Muscle layer of colon (tissue), 2 donors: ENCODE data around the gene SPATA20.

Experiments
- H3K27ac ChIP-seq: one replicate; pipeline ENCODE4 v1.7.0; 2013; ENCODE audit warnings: low read depth, mild to moderate bottlenecking, low read length, moderate library complexity
- H3K27me3 ChIP-seq, 2 donors: one replicate each; pipeline ENCODE4 v1.7.0; 2013; ENCODE audit warnings: low read length in 2 of 2, mild to moderate bottlenecking in 2 of 2; ENCODE audit not compliant: insufficient read depth in 2 of 2, control insufficient read depth in 1 of 2
- H3K36me3 ChIP-seq: one replicate; pipeline ENCODE4 v1.7.0; 2013; ENCODE audit warnings: mild to moderate bottlenecking, low read length; ENCODE audit not compliant: insufficient read depth
- H3K4me1 ChIP-seq: one replicate; pipeline ENCODE4 v1.7.0; 2013; ENCODE audit warnings: mild to moderate bottlenecking, low read length; ENCODE audit not compliant: insufficient read depth
- H3K4me3 ChIP-seq, 2 donors: one replicate each; pipeline ENCODE4 v1.7.0; 2013; ENCODE audit warnings: low read length in 2 of 2, low read depth in 1 of 2, mild to moderate bottlenecking in 1 of 2, moderate library complexity in 1 of 2
- H3K9ac ChIP-seq: one replicate; pipeline ENCODE4 v1.7.0; 2013; ENCODE audit warnings: low read length
- H3K9me3 ChIP-seq: one replicate; pipeline ENCODE4 v1.7.0; 2013; ENCODE audit warnings: mild to moderate bottlenecking, low read length
- donor health status: abdominal sarcoma.
- donor health status: Adenocarcinoma of cecum.

Gene SPATA20

GRCh38 chr17:50542795-50543774, 3.9 kb upstream of the SPATA20 start:
- Histone ChIP-seq H3K4me1 (peaks cover 29% of the 10 kb centered on the region), H3K9me3 (no peaks in the 10 kb centered on the region), H3K36me3 (no peaks in the 10 kb centered on the region), H3K27me3 (no peaks in the 10 kb centered on the region), H3K4me3 (peak overlapping the region in 1 of 2 donors; percentile 81), H3K27ac (no peak overlapping the region), H3K9ac (peak overlapping the region; percentile 44)

DNA sequence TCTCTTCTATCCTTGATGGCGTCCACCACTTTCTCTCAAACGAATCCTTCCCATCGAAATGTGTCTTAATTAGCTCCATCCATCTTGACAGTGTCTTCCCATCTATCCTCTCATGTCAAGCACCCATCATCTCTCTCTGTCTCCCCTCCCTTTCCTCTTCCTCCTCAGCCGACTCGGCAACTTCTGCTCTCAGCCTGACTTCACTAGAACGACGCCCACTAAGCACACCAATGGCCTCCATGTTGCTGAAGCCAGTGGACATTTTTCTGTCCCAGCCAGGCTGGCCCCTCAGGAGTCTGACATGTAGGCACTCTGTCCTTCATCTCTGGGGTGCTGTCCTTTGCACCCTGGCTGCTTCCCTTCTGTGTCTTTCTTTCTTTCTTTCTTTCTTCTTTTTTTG, 2.5 kb upstream of the SPATA20 start:
- peaks cover 29% of the 10 kb centered on the region for H3K4me1 ChIP-seq
- H3K9me3 ChIP-seq, result no peaks in the 10 kb centered on the region
- no peaks in the 10 kb centered on the region for H3K27me3 ChIP-seq
- H3K9ac ChIP-seq, result no peak overlapping the region
- H3K36me3 ChIP-seq, result peaks cover 3% of the 10 kb centered on the region
- no peak overlapping the region for H3K27ac ChIP-seq
- no peak overlapping the region for H3K4me3 ChIP-seq

DNA sequence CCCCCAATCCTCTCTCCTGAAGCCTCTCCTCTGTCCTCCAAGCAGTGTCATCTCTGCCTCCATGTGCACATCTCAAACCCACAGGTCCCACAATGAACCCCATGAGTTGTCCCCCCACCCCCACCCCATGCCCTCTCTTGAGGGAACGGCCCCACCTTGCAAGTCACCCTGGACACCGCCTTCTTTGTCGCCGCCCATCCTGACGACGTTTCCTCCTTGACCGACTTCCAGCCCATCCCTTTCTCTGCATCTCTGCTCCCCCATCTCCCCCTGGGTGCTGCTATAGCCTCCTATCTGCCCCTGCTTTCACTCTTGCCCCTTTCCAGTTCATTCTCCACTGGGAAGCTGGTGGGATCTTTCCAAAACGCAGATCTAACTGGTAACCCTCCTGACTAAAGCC, 1.7 kb upstream of the SPATA20 start:
- peaks cover 11% of the 10 kb centered on the region for H3K36me3 ChIP-seq
- no peaks in the 10 kb centered on the region for H3K27me3 ChIP-seq
- H3K4me3 ChIP-seq, result no peak overlapping the region
- no peaks in the 10 kb centered on the region for H3K9me3 ChIP-seq
- H3K27ac ChIP-seq, result no peak overlapping the region
- H3K9ac ChIP-seq, result no peak overlapping the region
- H3K4me1 ChIP-seq, result peaks cover 29% of the 10 kb centered on the region

DNA sequence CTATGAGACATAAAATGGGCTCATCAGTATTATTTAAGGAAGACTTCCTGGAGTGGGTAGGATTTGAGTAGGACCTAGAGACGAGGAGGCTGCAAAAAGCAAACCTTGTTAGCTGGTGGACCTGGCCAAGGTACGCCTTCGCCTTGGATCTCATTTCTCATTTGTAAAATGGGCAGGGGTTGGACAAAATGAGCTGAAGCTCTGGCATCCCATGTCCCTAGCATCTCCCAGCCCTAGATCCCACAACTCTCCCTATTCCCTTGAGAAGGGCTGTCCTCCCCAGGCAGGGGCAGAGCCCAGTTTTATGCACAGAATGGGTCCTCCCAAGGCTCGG, 306 bp upstream of the SPATA20 start:
- Histone ChIP-seq H3K9ac (no peak overlapping the region), H3K9me3 (no peaks in the 10 kb centered on the region), H3K36me3 (peaks cover 11% of the 10 kb centered on the region), H3K27ac (no peak overlapping the region), H3K4me3 (peak overlapping the region; percentile 38 to 87), H3K27me3 (no peaks in the 10 kb centered on the region), H3K4me1 (peaks cover 29% of the 10 kb centered on the region)

GRCh38 chr17:50547736-50548083, 736 bp downstream of the SPATA20 start:
- peaks cover 23% of the 10 kb centered on the region for H3K4me1 ChIP-seq
- peak overlapping the region in 1 of 2 donors; percentile 87 for H3K4me3 ChIP-seq
- H3K9me3 ChIP-seq, result no peaks in the 10 kb centered on the region
- peaks cover 11% of the 10 kb centered on the region for H3K36me3 ChIP-seq
- H3K27me3 ChIP-seq, result no peaks in the 10 kb centered on the region
- peak overlapping the region; percentile 92 for H3K9ac ChIP-seq
- H3K27ac ChIP-seq, result peak overlapping the region; percentile 7

DNA sequence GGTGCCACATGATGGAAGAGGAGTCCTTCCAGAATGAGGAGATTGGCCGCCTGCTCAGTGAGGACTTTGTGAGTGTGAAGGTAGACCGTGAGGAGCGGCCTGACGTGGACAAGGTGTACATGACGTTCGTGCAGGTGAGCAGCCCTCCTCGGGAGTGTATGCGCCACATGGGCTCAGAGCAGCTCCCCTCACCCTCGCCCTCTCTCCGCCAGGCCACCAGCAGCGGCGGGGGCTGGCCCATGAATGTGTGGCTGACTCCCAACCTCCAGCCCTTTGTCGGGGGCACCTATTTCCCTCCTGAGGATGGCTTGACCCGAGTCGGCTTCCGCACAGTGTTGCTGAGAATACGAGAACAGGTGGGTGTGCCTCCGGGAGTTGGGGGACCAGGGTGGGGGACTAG, 1.9 kb downstream of the SPATA20 start:
- no peaks in the 10 kb centered on the region for H3K9me3 ChIP-seq
- H3K4me1 ChIP-seq, result peaks cover 20% of the 10 kb centered on the region
- no peak overlapping the region for H3K27ac ChIP-seq
- H3K36me3 ChIP-seq, result peaks cover 11% of the 10 kb centered on the region
- H3K9ac ChIP-seq, result no peak overlapping the region
- H3K4me3 ChIP-seq, result no peak overlapping the region
- no peaks in the 10 kb centered on the region for H3K27me3 ChIP-seq

DNA sequence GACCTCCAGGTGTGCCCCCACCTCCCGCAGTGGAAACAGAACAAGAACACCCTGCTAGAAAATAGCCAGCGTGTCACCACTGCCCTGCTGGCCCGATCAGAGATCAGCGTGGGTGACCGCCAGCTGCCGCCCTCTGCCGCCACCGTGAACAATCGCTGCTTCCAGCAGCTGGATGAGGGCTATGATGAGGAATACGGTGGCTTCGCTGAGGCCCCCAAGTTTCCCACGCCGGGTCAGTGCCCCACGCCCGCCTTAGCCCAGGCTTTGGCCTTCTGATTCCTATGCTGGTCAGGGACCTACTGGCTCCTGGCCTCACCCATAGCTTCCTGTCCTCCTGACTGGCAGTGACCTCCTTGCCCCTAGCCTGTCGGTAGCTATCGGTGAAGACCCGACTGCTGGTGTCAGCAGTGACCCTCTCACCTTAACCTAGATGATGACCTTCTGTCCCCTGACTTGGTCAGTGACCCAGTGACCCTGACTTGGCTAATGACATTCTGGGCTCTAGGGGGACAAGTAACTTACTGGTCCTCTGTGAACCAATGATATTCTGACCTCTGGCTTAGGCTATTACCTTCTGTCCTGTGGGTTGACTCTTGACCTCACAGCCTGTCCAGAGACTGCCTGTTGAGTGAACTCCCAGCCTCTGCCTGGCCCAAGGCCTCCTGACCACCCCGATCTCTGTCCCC, 2.4 kb downstream of the SPATA20 start:
- H3K36me3 ChIP-seq, result peaks cover 11% of the 10 kb centered on the region
- peaks cover 20% of the 10 kb centered on the region for H3K4me1 ChIP-seq
- H3K4me3 ChIP-seq, result no peak overlapping the region
- H3K9me3 ChIP-seq, result no peaks in the 10 kb centered on the region
- H3K27me3 ChIP-seq, result peaks cover 0 to 4% of the 10 kb centered on the region in 2 donors
- H3K9ac ChIP-seq, result no peak overlapping the region
- H3K27ac ChIP-seq, result no peak overlapping the region

DNA sequence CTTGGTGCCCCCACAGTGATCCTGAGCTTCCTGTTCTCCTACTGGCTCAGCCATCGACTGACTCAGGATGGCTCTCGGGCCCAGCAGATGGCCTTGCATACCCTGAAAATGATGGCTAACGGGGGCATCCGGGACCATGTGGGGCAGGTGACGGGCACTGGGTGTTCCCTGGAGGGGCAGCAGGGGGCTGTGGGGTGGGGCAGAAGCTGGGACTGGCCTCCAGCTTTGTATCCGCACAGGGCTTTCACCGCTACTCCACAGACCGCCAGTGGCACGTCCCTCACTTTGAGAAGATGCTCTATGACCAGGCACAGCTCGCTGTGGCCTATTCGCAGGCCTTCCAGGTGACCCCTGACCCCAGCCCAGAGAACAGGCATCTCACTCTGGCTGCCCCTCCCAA, 3.0 kb downstream of the SPATA20 start:
- Histone ChIP-seq H3K27ac (no peak overlapping the region), H3K27me3 (peaks cover 0 to 4% of the 10 kb centered on the region in 2 donors), H3K9ac (no peak overlapping the region), H3K4me1 (peaks cover 20% of the 10 kb centered on the region), H3K4me3 (no peak overlapping the region), H3K36me3 (peaks cover 16% of the 10 kb centered on the region), H3K9me3 (no peaks in the 10 kb centered on the region)

- peaks cover 0 to 4% of the 10 kb centered on the region in 2 donors for H3K27me3 ChIP-seq
- no peak overlapping the region for H3K27ac ChIP-seq
- H3K36me3 ChIP-seq, result peaks cover 25% of the 10 kb centered on the region
- H3K4me3 ChIP-seq, result no peak overlapping the region
- peaks cover 20% of the 10 kb centered on the region for H3K4me1 ChIP-seq
- no peaks in the 10 kb centered on the region for H3K9me3 ChIP-seq
- H3K9ac ChIP-seq, result no peak overlapping the region
Observed at GRCh38 chr17:50550661-50551432, 3.9 kb downstream of the SPATA20 start.

DNA sequence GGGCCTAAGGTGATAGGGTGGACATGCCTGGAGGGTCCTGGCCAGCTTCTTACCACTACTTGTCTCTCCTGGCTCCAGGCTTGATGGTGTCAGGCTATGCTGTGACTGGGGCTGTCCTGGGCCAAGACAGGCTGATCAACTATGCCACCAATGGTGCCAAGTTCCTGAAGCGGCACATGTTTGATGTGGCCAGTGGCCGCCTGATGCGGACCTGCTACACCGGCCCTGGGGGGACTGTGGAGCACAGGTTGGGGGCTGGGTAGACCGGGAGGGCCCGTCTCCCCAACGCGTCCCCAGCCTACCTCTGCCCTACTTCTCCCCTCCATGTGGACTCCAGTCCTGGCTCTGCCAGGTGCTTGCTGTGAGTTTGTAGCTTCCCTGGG, 4.5 kb downstream of the SPATA20 start:
- Histone ChIP-seq H3K4me1 (peaks cover 19% of the 10 kb centered on the region), H3K9me3 (no peaks in the 10 kb centered on the region), H3K27ac (no peak overlapping the region), H3K4me3 (no peak overlapping the region), H3K27me3 (peaks cover 0 to 7% of the 10 kb centered on the region in 2 donors), H3K36me3 (peaks cover 25% of the 10 kb centered on the region), H3K9ac (no peak overlapping the region)

DNA sequence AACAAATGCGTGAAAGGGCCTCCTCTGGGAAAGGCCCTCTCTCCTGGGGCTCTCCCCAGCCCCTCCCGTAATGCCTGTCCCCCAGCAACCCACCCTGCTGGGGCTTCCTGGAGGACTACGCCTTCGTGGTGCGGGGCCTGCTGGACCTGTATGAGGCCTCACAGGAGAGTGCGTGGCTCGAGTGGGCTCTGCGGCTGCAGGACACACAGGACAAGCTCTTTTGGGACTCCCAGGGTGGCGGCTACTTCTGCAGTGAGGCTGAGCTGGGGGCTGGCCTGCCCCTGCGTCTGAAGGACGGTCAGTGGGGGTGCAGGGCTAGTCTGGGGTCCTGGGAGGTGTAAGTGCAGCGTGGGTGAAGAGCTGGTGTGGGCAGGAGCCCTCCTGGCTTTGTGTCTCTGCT, 4.9 kb downstream of the SPATA20 start:
- Histone ChIP-seq H3K27ac (no peak overlapping the region), H3K27me3 (peaks cover 0 to 11% of the 10 kb centered on the region in 2 donors), H3K36me3 (peaks cover 25% of the 10 kb centered on the region), H3K9ac (no peak overlapping the region), H3K4me1 (peaks cover 15% of the 10 kb centered on the region), H3K4me3 (no peak overlapping the region), H3K9me3 (no peaks in the 10 kb centered on the region)
